ENCODE results near the gene GNPDA1.

DNA sequence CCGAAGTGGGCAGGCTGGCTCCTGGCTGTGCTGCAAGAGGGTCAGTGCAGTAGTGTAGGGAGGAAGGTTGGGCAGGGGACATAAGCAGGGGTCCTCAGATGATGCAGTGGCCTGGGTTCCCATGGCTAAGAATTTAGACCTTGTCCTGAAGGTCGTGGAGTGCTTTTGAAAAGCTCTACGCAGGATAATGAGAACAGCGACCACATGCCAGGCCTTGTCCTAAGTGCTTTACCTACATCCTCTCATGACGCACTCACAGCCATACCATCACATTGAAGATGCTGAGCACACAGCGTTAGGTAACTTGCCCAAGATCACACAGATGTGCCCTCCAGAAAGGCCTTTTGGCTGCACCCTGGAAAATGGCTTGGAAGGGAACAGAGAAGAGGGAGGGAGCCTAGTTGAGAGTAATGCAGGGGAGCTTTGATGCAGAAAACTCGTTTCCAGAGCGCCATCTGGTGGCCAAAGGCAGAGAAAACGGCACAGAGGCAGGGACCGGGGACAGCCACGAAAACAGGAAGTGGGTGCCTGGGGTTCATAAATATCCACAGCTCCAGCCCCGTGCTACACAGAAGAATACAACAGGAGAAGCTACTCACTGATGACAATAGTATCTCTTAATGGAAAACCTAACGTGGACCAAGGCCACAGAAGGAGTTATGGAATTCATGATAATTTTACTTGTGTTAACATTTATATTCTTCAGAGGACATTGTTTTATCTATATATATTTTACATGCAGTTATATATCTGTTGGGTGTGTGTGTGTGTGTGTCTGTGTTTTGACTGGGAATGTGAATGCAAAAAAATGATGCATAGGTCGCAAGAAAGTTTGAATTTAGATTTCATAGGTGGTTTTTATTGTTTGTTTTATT, 52.1 kb downstream of the GNPDA1 start:
- TF ChIP-seq CTCF (IDR thresholded peaks at IDR 0.05) (peak; percentile 64 to 95 (median 89)), POLR2A (IDR thresholded peaks at IDR 0.05) (no peak)

All from body of pancreas (tissue), 4 donors.